GM21717 (cell line): ENCODE data around the gene FAM53B.

Experiments
- ATAC-seq: cut with Tn5 transposase; IDR thresholded peaks from one replicate; pipeline ENCODE4 v1.9.1; 2021; ENCODE audit warnings: mild to moderate bottlenecking, moderate library complexity; ENCODE audit not compliant: unreplicated experiment

Gene FAM53B

DNA sequence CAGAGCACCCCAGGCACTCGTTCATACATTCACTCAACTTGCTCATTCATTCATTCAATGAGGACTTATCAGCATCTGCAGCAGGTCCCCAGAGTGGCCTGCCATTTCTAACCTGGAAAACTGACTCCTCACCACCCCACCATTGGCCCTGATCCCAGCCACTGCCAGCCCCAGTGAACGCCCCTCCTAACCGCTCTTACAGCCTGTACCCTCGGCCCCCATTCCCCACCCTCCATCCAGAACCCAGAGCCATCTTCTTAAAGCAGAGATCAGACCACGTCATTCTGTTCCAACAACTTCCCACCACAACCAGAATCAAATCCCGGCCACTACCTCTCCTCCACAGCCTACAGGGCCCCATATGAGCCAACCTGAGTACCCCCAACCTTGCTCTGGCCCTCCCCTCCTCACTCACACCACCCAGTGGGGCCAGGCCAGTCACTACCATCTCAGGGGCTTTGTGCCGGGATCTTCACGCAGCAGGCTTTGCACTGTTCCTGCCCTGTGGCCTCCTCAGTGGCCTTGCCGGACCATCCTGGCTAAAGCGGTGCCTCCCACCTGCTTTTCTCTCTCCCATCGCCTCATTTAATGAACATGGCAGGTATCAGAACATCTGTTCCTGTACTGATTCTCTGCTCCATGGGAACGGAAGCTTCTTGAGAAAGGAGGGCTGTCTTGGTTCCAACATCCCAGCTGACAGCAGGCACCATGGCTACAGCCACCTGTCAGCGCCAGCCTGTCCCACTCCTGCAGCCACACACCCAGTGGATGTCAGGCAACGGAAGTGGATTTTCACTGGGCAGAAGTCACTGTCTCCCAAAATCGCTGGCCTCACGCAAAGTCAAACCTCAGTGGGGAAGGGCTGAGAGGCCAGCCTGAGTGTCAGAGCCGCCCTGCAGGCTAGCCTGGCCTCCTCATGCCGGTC, 45.4 kb downstream of the FAM53B start:
- ATAC-seq = no peak

DNA sequence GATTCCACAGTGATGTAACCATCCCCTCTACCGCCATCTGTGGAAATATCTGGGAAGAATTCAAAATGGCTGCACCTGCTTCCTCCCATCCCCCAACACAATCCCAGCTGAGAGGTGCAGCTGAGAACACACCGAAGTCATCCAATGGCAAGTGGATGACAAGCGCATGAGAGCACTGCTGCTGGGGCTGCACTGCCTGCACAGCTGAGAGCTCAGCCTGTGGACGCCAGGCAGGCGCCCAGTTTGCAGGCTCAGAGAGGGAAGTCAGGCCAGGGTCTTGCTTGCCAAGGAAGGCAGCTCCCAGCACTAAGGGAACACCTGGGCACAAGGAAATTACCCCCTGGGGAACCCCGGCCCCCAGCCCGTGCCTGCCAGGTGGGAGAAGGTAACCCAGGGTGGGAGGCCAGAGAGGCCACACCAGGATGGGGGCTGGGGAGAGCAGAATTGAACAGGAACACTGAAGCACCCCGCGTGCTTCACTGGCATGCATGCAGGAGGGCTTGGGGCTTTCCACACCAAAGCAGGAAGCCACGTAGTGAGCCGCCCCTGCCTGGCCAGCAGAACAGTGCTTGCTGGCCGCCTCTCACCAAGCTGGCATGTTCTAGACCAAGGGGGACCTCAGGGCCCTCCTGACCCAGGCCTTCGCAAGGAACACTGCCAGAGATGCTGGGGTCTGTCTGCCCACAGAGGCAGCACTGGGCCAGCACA, 46.2 kb downstream of the FAM53B start:
- ATAC-seq = no peak

DNA sequence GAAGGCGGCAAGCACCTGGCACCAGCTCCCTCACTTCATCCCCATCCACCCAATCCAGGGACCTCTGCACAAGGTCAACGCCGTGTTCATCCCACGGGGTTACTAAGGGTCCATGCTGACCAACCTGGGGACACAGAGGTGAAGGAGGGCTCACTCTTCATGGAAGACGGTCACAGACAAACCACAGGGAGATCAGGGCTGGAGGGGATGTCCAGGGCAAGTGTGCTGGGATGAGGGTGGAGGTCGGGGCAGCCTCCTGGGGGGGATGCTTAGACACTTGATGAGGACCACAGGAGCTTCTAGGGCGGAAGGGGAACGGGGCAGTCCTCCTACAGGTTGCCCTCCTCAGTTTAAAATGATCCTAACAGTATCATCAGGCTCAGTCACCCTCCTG, 46.7 kb downstream of the FAM53B start:
- no peak for ATAC-seq

DNA sequence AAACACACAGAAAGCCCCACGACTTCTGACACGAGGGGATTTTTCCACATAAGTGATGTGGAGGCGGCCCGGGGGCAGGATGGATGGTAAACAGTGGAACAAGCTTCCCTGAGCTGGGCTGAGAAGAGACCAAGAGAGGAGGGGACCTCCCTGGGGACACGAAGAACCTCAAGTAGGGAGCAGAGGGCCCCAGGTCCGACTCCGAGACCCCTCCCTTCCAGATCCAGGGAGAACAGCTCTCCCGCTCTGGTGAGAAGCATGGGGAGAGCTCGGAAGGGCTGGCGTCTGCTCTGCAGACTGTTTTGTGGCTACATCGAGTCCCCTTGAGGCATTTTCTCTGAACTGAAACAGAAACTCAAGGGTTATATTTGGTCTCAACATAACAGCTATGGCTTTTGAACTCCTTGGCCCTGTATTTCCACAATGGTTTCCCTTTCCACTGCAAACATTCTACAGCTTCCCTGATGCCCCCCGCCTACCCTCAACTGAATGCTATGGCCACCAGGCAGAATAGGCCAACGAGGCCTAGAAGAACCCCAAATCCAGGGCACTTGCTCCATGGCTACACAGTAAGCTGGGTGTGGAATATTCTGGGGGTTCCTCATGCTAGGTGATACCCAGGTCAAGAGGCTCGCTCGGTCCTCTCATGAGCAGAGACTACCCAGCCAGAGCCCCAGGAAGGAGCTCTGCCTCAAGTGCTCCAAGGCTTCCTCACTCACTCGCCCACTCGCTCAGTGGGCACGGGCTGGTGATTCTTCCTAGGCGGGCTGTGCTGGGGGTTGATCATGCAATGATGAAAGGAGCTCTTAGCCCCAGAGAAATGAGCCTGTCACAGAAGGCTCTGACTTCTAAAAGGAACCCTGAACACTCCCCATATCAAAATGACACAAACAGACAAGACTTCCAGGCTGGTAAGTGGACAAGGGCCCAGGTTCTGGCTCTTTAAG, 47.5 kb downstream of the FAM53B start:
- ATAC-seq = peak; percentile 76

DNA sequence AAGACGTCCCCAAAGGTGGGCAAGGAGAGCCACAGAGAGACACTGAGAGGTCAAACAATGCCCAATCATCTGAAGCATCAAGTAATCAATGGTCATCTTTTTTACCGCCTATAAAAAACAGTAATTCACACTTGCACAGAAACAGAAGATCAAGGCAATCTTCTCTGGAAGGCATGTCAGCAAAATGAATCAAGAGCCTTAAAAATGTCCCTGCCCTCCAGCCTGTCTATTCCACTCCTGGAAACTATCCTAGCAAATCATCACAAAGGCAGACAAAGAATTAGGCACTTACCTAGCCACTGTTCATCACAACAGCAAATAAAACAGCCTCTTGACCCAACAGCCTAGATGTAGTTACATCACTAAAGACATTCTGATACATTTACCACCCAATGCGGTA, 48.9 kb downstream of the FAM53B start:
- no peak for ATAC-seq

DNA sequence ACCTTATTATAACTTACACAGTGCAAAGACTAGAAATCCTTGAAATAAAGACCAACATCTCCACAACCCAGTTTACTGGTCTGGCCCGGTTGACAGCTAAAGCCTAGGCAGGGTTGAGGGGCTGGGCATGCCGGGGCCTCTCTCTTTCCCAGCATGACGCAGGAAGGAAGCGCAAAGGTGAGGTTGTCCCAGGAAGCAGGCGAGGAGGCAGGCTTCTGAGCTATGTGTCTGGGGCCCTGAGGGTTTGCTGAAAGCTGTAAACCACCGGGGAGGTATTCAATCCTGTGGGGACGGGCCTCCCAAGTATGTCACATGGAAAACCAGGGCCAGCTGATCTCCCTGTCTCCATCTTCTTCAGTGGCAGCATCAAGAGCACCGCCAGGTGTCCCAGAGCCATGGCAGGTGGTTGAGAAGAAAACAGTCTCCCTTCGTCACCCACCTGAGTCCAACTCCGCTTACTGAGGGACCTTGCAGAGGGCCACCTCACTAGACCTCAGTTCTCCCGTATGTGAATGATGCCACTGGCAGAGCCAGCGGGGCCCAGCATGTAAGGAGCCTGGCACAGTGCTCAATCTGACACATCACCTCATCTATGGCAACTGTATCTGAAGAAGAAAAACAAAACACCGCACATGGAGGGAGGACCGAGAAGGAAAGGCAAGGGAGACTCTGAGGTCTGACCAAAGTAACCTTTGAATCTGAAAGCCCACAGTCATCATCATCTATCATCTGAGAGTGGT, 49.5 kb downstream of the FAM53B start:
- no peak for ATAC-seq

DNA sequence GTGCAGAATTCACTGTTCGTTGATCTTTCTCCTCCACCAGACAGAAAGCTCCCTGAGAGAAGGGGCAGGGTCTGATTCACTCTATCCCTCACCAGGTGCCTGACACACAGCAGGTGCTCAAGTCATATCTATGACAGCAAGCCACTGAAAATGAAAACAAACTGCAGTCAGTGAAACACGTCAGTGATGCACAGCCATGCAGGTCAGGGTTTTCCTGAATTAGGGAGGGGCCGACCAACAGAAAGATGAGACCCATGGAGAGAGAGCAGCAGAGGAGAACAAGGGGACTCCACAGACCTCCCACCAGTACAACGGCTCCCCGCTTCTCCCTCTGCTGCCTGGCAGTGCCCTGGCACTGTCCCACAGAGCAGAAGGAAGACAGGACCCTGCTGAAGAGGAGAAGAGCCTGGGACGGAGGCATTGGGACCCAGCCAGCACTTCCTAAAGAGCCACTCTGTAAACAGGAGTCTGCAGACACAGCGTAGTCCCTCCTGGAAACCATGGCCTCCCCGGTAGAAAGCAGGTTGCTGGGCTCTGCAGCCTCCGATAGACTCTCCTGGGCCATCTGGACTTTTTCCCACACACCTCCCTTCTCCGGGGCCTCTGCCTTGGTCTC, 50.3 kb downstream of the FAM53B start:
- ATAC-seq = peak; percentile 40

DNA sequence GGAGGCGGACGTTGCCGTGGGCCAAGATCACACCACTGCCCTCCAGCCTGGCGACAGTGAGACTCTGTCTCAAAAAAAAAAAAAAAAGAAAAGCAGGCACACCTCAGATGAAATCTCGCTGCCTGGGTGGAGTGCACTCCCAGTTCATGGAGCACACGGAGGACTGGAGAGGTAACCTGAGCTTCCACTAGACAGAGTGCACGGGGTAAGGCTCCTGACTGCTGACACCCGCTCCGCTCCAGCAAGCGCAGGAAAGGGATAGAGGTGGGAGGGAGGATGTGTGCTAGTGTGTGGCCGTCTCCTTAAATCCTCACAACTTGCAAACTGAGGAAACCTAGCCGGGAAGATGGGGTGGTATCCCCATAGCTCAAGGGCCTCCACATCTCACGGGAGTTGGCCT, 50.8 kb downstream of the FAM53B start:
- ATAC-seq = no peak

DNA sequence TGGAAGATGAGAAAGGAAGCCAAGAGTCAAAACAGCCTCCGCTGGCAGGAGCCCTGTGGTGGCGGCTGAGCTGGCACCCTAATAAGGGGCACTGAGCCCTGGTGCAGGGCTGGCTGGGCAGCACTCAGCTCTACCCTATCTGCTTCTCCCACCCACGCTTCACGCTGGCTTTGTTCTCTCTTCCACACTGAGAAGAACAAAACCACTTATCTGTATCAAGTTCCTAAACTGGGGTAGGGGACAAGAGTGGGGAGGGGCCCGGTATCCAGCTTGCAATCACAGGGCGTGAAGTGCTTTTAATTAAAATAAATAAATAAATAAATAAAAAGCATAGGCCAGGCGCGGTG, 52.1 kb downstream of the FAM53B start:
- no peak for ATAC-seq

DNA sequence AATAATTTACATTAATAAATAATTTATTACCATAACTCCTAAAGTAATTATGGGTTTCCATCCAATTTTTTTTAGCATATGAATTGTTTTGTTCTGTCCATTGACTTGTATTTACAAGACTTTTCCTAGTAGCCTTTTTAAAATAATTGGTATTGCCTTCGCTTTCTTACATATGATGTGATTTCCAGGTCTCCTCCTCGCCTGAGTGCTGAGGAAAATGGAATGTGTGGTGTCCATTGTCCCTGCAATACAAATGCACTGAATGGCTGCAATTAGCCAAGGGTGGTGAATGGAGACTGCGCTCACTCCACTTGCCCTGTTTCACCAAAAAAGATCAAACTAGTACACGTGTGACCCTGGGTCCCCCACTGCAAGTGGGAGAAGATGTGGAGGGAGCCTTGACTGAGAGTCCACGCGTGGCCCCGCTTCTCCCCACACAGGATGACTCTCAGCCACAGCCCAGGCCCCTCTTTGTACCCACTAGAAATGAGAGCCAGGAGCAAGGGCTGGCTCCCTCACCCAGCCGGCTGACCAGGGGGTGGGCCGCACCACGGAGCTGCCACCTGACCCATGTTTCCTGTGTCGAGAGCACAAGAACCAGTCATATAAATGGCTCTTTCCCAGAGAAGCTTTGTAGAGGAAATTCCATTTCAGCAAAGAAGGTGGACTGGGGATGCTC, 52.6 kb downstream of the FAM53B start:
- no peak for ATAC-seq

DNA sequence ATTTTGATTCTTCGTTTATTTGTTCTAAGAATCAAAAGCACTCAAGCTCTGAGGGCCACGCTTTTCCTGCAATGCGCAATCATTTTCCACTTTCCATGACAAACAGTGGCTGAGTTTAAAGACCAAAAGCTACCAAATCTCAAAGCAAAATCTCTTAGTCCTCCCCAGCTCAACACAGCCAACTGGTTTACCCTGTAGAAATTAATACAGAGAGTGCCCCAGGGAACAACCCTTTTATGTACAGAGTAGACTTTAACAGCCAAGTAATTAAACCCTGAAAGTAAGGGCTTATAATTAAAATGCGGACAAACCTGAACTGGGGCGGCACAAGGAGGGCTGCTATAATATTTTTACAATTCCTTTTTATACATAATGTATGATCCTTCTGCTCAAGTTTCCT, 53.2 kb downstream of the FAM53B start:
- ATAC-seq = no peak

DNA sequence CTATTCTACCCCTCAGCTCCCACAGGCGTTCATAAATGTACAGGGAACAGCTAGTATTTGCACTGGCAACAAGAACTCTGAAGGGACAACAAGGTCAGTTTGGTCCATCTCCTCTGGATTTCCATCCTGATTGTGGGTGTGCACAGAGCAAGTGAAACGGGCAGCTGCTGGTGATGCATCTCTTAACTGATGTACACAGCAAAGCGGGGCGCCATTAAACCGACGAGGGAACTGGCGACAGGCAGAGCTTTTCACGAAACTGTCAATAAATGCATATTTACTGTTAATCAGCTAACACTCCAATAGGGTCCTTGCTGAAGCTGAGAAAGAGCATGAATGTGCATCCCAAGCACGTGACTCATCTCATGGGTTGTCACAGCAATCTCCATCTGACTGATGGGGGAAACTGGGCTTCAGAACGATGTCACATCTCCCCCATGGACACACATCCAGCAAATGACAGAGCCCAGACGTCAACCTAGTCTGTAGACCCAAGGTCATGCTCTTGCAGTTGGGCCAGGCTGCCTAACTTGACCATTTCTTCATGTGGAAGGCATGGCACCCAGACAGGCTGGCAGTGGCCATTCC, 54.2 kb downstream of the FAM53B start:
- no peak for ATAC-seq

DNA sequence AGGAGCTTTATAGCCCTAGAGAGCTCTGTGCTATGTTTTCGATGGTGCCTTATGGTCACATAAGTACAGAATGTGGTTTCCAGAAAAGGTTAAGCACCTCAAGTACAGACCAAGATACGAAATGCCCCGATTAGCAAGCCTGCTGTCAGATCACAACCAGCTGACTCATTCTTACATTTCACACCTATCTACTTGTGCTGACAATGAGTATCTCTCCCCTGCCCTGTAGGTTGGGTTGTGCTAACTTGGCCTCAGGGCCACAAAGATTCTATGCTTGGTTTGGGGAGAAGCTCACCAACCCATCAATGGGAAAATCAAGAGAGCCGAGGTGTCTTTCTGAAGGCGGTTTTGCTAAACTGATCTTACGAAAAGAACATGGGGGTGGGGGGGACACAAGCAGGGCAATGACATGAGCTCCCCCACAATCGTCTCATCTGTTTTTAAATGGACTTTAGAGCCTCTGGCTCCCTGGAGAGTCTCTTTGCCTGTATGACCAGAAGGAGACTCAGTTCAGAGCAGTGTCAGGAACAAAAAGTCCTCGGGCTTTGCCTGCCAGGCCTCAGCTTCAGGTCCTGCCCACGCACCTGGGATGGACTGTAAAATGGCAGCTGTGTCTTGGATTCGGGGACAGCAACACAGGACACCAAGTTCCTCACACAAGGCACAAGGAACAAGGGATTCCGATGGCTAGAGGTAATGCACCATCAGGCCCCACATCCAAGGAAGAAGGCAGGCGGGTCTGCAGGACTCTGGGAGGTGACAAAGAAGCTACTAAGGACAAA, 55.1 kb downstream of the FAM53B start:
- ATAC-seq = peak; percentile 90

DNA sequence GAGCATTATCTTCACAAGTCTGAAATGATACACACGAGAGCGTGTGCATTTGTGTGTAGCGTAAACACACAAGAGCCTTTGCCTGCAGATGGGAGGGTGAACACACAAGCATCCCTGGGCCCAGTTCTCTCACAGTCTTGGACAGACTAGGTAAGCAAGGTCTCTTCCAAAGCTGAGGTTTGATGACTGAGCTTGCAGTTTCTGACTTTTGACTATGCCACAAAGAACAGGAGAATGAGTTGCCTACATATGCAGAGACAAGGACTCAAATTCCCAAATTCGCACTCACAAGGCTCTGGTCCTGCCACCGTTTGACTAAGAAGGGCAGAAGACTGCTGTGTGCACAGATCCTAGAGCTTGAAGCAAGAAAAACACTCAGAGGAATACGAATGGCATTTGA, 55.8 kb downstream of the FAM53B start:
- ATAC-seq = no peak

DNA sequence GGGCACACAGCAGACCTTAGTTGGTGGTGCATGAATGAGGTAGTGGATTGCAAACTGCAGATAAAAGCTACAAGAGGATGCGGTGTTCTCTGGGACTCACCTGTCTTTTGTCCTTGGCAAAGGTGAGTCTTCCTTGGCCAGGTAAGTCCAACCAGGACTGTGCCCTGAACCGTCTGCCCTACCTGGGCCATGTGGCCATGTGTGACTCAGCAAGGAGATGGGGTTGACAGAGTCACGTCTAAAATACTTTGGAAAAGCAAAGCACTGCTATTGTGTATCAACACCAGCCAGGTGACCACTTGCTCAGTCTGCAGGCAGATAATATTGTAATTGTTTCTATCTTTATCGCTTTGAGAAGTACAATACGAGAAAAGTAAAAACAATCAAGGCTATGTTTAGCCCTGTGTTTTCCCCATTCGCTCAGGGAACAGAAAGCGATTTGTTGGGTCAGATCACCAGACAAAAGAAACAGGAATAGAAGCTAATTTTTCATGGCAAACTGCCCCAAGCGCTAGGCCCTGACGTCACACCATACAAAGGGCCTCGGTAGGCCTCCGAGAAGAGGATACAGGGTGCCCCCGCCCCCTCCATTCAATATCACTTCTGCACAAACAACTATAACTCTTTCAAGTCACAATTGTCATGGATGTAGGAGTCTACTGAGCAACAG, 57.3 kb downstream of the FAM53B start:
- ATAC-seq = peak; percentile 27

DNA sequence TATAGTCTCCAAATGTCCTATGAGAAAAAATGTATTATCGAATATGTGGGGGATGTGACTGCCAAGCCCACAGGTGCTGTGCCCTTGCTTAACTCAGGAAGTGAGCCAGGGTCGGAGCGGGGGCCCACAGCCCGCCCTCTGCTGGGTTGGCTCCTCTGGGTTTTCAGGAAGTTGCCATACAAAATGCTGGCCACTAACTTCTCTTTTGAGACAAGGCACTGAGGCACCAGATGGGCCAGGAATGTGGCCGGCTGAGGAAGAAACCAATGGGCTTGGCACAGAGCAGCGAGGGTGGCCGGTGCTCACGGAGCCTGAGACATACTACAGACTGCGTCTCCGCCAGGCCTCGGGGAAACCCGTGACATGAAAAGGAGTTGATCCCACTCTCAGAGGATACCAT, 58.9 kb downstream of the FAM53B start:
- ATAC-seq = no peak

DNA sequence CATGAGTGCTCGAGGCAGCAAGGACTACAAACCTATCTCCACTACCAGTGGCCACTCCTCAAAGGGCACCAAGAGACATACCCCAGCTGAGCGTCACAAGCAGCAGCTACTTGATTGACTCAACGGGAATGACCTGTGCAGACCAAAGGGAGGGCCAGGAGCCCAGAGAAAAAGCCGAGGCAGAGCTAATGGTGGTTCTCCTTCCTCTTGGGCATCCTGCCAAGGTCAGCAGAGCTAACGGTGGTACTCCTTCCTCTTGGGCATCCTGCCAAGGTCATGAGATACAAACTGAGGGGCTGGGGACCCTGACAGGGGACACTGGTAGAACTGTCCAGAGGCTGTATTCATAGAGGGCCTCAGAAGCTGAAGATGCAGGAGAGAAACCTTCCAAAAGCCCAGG, 60.4 kb downstream of the FAM53B start:
- ATAC-seq = no peak
